ENCODE data around the gene HOXB8.

The HOXB8 gene

GRCh38 chr17:48567646-48568354 is 47.3 kb downstream of the HOXB8 start:
- DNase-seq (ENCODE audit: low read depth in 2 of 2) = no peak

- DNase-seq (ENCODE audit: low read depth in 2 of 2) = no peak
Observed at GRCh38 chr17:48567209-48567608, 47.9 kb downstream of the HOXB8 start.

GRCh38 chr17:48566717-48567116 is 48.4 kb downstream of the HOXB8 start:
- DNase-seq (ENCODE audit: low read depth in 2 of 2) = no peak

GRCh38 chr17:48565925-48566710 is 49.0 kb downstream of the HOXB8 start:
- no peak for DNase-seq (ENCODE audit: low read depth in 2 of 2)

GRCh38 chr17:48565022-48565554 is 50.0 kb downstream of the HOXB8 start:
- no peak for DNase-seq (ENCODE audit: low read depth in 2 of 2)

GRCh38 chr17:48564188-48565021 is 50.7 kb downstream of the HOXB8 start:
- no peak for DNase-seq (ENCODE audit: low read depth in 2 of 2)

GRCh38 chr17:48563867-48564187 is 51.3 kb downstream of the HOXB8 start:
- DNase-seq (ENCODE audit: low read depth in 2 of 2) = no peak

- no peak for DNase-seq (ENCODE audit: low read depth in 2 of 2)
Observed at GRCh38 chr17:48563385-48563838, 51.7 kb downstream of the HOXB8 start.

GRCh38 chr17:48562934-48563333 is 52.2 kb downstream of the HOXB8 start:
- DNase-seq (ENCODE audit: low read depth in 2 of 2) = no peak
